GM06990 (cell line): ENCODE results near the gene SPAG7.

ENCODE experiments used
- DNase-seq: peaks from one replicate; pipeline ENCODE4 v3.0.0-alpha.2; 2011; ENCODE audit not compliant: insufficient read length; ENCODE audit errors: extremely low read depth
- H3K27me3 ChIP-seq: replicated peaks from 2 replicates; pipeline ENCODE4 v1.6.0; 2011; ENCODE audit warnings: low read length; ENCODE audit not compliant: control insufficient read depth, insufficient read depth
- H3K36me3 ChIP-seq: 2 replicates; pipeline ENCODE4 v1.5.1; 2011; ENCODE audit warnings: low read length; ENCODE audit not compliant: control insufficient read depth, insufficient read depth
- H3K4me3 ChIP-seq: replicated peaks from 2 replicates; pipeline ENCODE4 v1.5.1; 2011; ENCODE audit warnings: low read depth, mild to moderate bottlenecking, control low read depth, low read length
- TF ChIP-seq, protein P1 (sequence below): IDR thresholded peaks from 2 replicates; pipeline ENCODE4 v1.5.1; 2011; ENCODE audit warnings: low read length, control low read depth, mild to moderate bottlenecking, inconsistent platforms; ENCODE audit not compliant: insufficient read depth, poor library complexity, severe bottlenecking

The SPAG7 gene

DNA sequence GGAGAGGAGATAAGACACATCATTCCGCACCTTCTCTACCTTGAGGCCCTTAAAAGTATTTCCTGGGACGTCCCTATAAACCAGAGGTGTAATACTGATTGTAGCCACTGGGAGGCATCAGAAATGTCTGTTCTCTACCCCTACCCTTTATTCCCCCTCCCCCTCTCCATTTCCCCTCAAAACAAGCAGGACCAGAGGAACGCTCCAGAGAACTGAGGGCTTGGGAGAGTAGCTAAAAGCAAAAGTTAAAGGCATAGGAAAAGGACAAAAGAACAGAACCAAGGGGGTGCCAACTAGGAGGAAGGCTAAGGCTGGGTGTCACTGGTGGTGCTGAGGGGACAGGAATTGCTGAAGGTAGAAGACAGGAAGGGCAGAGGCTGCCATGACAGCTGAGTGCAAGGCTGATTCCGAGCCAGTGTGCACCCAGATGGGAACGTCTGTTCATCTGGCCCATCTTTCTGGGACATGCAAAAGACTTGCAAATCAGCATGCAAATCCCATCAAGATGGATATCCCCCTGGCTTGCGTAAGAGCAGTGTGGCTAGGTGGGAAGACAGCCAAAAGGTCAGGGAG is 13.1 kb upstream of the SPAG7 start:
- H3K27me3 ChIP-seq, result no peaks in the 10 kb centered on the region
- no peak overlapping the region for H3K4me3 ChIP-seq
- peaks cover 36% of the 10 kb centered on the region for H3K36me3 ChIP-seq
- no peak for DNase-seq
- TF ChIP-seq, protein P1, sequence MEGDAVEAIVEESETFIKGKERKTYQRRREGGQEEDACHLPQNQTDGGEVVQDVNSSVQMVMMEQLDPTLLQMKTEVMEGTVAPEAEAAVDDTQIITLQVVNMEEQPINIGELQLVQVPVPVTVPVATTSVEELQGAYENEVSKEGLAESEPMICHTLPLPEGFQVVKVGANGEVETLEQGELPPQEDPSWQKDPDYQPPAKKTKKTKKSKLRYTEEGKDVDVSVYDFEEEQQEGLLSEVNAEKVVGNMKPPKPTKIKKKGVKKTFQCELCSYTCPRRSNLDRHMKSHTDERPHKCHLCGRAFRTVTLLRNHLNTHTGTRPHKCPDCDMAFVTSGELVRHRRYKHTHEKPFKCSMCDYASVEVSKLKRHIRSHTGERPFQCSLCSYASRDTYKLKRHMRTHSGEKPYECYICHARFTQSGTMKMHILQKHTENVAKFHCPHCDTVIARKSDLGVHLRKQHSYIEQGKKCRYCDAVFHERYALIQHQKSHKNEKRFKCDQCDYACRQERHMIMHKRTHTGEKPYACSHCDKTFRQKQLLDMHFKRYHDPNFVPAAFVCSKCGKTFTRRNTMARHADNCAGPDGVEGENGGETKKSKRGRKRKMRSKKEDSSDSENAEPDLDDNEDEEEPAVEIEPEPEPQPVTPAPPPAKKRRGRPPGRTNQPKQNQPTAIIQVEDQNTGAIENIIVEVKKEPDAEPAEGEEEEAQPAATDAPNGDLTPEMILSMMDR, result peak; percentile 63

DNA sequence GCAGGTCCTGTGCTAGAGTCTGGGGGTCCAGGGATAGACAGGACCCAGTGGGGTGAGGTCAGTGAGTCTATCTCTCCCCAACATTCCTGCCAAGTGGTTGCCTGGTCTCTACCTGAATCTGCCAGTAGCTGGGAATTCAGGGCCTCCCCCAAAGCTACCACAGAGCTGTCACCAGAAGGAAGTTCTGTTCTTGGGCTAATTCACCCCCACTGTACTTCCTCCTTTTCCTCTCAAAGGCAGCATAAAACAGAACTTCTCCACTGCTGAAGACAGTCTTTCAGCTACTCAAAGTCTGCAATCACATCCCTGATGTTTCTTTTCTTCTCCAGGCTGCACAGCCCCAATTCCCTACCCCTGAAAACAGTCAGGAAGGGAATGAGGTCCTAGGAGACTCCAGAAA is 11.1 kb upstream of the SPAG7 start:
- H3K36me3 ChIP-seq, result peaks cover 42% of the 10 kb centered on the region

DNA sequence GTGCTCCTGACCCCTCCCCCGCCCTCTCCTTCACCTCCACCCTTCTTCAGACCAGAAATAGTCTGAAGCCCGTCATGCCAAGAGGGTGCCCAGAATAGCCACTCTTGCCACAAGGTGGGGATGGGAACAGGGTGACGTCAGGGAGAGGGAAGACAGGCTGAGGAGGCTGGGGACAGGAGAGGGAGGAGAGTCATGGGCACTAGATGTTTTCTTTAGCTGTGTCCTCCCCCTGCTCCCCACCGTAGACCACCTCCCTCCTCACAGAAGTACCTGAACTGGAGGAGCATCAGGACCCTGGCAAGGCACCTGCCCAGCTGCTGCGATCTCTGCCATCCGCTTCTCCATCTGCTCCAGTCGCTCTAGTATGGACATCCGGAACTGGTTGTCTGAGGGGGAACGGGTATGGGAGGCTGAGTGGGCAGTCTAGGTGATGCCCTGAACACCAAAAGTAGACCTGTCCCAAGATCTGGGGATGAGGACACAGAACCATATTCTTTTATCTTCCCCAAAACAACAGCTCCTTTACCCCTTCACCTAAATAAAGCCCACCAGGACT is 6.6 kb upstream of the SPAG7 start:
- TF ChIP-seq, protein P1, result no peak
- no peaks in the 10 kb centered on the region for H3K27me3 ChIP-seq
- no peak for DNase-seq
- peaks cover 51% of the 10 kb centered on the region for H3K36me3 ChIP-seq
- no peak overlapping the region for H3K4me3 ChIP-seq

More for the DNA sequence above, 11.1 kb upstream of the SPAG7 start:
- DNase-seq, result no peak
- H3K27me3 ChIP-seq, result no peaks in the 10 kb centered on the region
- TF ChIP-seq, protein P1, result no peak
- no peak overlapping the region for H3K4me3 ChIP-seq

DNA sequence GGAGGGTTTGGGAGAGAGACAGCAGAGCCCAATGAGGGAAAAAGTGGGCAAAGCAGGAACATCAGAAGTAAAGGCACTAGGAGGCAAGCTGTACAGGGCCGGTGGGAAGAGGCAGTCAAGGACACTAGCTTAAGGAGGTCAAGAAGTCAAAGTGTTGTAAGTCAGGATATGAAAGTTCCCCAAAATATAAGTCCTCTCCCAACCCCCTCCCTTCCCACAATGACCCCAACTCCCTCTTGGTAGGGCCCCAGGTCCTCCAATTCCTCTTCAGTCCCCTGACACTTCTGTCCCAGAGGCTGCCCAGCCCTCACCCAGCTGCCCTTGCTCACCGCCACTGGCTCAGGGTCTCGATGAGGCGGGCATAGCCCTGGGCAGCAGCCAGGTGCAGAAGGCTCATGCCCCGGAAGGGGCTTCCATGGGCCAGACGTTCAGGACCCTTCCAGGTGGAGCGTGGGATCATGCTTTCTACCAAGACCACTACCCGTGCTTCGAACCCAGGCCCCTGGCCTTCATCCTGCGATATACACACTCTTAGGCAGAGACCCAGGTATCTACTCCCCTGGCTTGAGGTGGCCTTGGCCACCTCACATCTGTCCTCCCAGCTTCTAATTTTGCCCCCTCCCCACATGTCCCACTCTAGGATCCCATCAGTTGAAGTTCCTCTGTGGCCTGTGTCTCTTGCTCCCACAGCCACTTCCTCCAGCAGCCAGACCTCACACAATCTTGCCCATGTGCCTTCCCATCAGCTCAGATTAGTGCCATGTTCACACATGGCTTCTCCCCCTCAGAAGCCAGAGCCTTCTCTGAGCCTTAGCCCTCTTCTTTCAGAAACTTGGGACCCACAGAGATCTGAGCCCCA is 5.9 kb upstream of the SPAG7 start:
- Histone ChIP-seq H3K4me3 (no peak overlapping the region), H3K27me3 (no peaks in the 10 kb centered on the region), H3K36me3 (peaks cover 48% of the 10 kb centered on the region)
- no peak for DNase-seq
- TF ChIP-seq, protein P1, result no peak

DNA sequence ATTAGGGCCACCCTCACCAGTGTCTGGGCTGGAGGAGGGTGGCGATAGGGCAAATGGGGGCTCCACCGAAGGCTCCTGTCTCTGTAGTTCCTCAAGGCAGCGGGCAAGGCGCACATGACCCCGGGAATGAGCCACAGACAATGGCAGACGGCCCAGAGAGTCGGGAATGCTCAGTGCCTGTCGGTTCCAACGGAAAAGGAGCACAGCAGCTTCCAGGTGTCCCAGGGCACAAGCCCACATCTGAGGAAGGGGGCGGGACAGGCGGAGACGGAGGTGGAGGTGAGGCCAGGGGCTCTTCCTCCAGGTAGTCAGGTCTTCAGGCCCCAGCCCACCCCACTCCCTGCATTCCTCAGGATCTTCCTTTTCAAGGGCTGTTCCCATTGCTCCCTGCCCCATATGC is 5.1 kb upstream of the SPAG7 start:
- Histone ChIP-seq H3K27me3 (no peaks in the 10 kb centered on the region), H3K4me3 (no peak overlapping the region), H3K36me3 (peaks cover 43% of the 10 kb centered on the region)
- TF ChIP-seq, protein P1, result no peak
- no peak for DNase-seq
